GM18507 (cell line): ENCODE results near the gene OTOG.

Source experiments
- DNase-seq: peaks from one replicate; pipeline ENCODE4 v3.0.0; 2011; ENCODE audit warnings: low read depth; ENCODE audit not compliant: insufficient read length; ENCODE audit errors: extremely low spot score
- FAIRE-seq: peaks from 2 replicates; lab custom pipeline; 2011; peaks lifted over from hg19 to GRCh38; lab: Jason Lieb, UNC

The OTOG gene

GRCh38 chr11:17537261-17537660, 9.8 kb upstream of the OTOG start:
- DNase-seq (no peak), FAIRE-seq (no peak)

GRCh38 chr11:17538054-17538453, 9.0 kb upstream of the OTOG start:
- no peak for DNase-seq
- FAIRE-seq, result no peak

GRCh38 chr11:17538731-17539130, 8.3 kb upstream of the OTOG start:
- no peak for FAIRE-seq
- DNase-seq, result no peak

GRCh38 chr11:17540807-17541206, 6.3 kb upstream of the OTOG start:
- FAIRE-seq (no peak), DNase-seq (no peak)

DNA sequence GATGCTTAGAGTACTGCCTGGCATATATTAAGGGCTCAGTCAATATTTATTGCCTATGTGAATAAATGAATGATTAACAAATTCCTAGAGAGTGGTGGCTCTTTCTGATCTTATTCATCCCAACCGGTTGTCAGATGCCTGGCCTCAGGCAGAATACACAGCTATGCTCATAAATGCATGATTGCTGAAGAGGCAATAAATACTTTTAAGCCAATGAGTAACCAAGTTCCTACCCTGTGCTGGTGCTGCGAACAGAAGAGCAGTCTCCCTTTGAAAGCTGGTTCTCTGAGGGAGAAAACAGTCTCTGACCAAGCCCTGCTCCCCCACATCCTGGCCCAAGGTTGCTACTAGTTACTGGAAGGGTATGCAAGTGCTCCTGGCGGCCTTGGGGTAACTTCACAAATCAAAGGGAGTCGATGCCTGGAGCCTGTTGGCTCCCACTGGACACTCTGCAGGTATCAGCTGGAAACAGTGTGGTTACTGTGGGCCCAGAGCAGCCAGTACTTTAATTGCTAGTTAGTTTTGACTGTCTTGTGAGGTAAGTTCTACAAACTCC, 5.7 kb upstream of the OTOG start:
- DNase-seq (no peak), FAIRE-seq (no peak)

DNA sequence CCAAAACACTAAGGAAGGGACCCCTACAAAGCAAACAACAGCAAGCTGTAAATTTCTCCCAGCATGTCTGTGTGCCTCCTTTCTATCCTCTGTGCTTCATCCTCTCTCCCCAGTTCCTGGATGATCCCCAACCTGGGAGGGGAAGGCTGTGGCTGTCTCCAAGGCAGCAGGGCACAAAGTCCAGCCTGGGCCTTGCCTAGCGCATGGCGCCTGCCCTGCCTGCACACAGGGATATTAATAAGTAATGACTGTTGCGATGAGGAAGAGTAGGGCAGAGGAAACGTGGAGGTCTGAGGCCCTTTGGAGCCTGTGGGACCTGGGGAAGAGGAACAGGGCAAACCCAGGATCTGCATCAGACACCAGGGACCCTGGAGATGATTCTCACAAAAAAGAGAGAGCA, 4.8 kb upstream of the OTOG start:
- FAIRE-seq (no peak), DNase-seq (no peak)

- FAIRE-seq (no peak), DNase-seq (no peak)
Observed at GRCh38 chr11:17543041-17543440, 4.0 kb upstream of the OTOG start.

- FAIRE-seq (no peak), DNase-seq (no peak)
Observed at GRCh38 chr11:17543574-17544180, 3.4 kb upstream of the OTOG start.

GRCh38 chr11:17544181-17544622, 2.9 kb upstream of the OTOG start, which contains the start of gene USH1C:
Gene USH1C, minus strand, starts transcription at chr11:17544416. Its CDS starts 109 bp downstream, at chr11:17544307.
- DNase-seq, result no peak
- no peak for FAIRE-seq

- FAIRE-seq, result no peak
Observed at GRCh38 chr11:17546240-17546639, 819 bp upstream of the OTOG start.

DNA sequence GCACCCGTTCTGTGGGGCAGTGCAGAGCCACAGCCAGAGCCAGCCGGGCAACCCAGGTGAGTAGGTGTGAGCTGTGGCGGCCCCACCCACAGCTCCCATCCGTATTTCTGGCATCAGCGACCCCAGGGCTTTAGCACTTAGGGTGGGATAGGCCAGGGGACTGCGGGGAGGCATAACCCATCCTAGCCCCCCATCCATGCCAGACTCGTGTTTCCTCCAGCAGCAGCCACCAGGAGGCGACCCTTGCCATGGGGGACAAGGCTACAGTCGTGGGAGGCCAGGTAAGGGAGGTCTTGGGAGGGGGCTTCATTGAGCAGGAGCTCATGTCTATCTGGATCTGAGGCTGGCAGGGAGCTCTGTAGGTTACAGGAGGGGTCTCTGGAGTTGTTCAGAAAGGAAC, 873 bp downstream of the OTOG start:
- FAIRE-seq (no peak), DNase-seq (no peak)

More at GRCh38 chr11:17546240-17546639, 819 bp upstream of the OTOG start:
- DNase-seq, result no peak

DNA sequence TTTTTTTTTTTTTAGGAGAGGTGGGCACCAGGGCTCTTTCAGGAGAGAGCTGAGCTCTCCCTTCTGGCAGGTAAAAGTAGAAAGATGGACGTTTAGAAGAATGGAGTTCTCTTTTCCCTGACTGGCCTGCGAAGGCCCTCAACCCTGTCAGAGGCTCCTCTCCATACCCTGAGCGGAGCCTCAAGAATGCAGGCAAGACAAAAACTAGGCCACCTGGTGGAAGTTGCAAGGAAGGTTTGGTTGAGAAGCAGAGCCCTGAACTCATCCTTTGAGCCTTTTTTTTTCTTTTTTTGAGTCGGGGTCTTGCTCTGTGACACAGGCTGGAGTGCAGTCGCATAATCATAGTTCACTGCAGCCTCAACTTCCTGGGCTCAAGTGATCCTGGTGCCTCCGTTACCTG, 1.4 kb downstream of the OTOG start:
- FAIRE-seq (no peak), DNase-seq (no peak)

GRCh38 chr11:17550450-17551346, 3.6 kb downstream of the OTOG start:
- DNase-seq (no peak), FAIRE-seq (no peak)

GRCh38 chr11:17551347-17552040, 4.4 kb downstream of the OTOG start:
- DNase-seq, result no peak
- no peak for FAIRE-seq

- DNase-seq, result no peak
Observed at GRCh38 chr11:17552041-17552355, 4.9 kb downstream of the OTOG start.

DNA sequence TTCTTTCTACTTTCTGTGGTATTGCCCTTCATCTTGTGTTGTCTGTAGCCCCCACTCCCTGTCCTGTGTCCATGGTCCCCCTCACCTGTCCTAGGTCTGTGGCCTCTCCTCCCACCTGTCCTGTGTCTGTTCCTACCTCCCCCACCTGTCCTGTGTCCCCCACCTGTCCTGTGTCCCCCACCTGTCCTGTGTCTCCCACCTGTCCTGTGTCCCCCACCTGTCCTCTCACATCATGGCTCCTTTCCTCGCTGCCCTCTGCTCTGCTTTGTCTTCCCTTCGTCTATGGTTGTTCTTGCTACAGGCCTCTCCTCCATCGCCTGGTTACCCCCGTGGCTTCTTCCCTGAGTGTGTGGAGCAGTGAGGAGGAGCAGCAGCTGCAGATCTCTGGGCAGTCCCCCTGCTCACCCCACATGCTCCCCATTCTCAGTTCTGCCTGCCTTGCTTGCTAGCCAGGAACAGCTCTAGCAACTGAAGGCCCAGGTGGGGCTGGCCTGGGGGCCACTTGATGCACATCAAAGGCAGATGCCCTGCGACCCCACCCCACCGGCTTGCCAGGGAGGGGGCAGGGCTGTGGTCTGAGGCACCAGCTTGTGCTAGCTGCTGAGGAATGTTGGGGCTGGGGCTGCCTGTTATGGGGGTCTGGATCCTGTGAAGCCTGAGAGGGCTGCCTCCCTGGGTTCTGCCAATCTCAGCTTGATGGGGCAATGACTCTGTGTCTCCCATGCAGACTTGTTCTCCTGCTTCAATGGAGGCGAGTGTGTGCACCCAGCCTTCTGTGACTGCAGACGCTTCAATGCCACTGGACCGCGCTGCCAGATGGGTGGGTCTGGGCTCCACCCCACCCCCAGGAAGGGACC, 5.6 kb downstream of the OTOG start:
- FAIRE-seq, result no peak

More at GRCh38 chr11:17552041-17552355, 4.9 kb downstream of the OTOG start:
- no peak for FAIRE-seq

GRCh38 chr11:17553249-17553546, 6.1 kb downstream of the OTOG start:
- DNase-seq (no peak), FAIRE-seq (no peak)

More for the DNA sequence above, 5.6 kb downstream of the OTOG start:
- no peak for DNase-seq

DNA sequence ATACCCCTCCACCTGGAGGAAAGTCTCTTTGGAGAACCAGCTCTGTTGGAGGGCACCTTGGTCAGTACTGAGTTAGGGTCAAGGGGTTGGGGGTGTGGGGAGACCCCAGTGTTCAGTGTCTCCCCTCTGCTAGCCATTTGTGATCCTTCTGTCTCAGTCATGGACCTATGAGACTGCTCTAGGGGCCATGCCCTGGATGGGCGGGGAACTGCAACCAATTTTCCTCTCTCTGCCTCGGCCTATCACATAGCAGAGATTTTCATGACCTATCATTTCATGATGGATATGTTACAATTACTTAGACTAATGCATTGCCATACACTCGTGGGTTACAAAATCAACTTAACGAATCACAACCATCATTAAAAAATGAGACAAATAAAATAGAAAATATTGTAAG, 7.4 kb downstream of the OTOG start:
- DNase-seq, result no peak
- no peak for FAIRE-seq

- FAIRE-seq, result no peak
- no peak for DNase-seq
Observed at GRCh38 chr11:17556999-17557398, 9.9 kb downstream of the OTOG start.
